Right lobe of liver (tissue), 4 donors: ENCODE data around the gene SEPTIN5.

Experiments used
- CTCF ChIP-seq, 4 donors: fragments of 200-600 bp in 3 of 4; fragments of 450-650 bp in 1 of 4; IDR thresholded peaks; one replicate each; pipeline versions ENCODE4 v1.5.1 to v1.8.0; 2016 to 2022; ENCODE audit warnings: antibody characterized with exemption in 4 of 4, mild to moderate bottlenecking in 2 of 4
- POLR2A ChIP-seq: fragments of 450-650 bp; IDR thresholded peaks from one replicate; pipeline ENCODE4 v1.6.1; 2017; ENCODE audit warnings: antibody characterized with exemption, mild to moderate bottlenecking
- donor health status: DM: no; HTN: no; CAD: no.
- donor health status: DM: no; HTN: no; CAD: no.
- donor health status: DM: no; HTN: yes; CAD: no.

- TF ChIP-seq CTCF (IDR thresholded peaks at IDR 0.05) (no peak), POLR2A (no peak)
These were observed 56.3 kb downstream of the SEPTIN5 start for GRCh38 chr22:19770349-19771220.
